B cell (primary cell): ENCODE data around the gene CEP112. TPM values are rescaled to one million over a fixed set of nuclear protein-coding genes. Genes with fewer than 3 reads are reported as not detected.

Experiments
- ATAC-seq: fragments of 200-7000 bp; cut with Tn5 transposase; one replicate; pipeline ENCODE4 v1.10.0; 2021; ENCODE audit warnings: low read depth, mild to moderate bottlenecking, moderate number of reproducible peaks, moderate library complexity
- CTCF ChIA-PET: fragments of 350-600 bp; sonication (Branson Sonifier 250); formaldehyde crosslinking; loops from one replicate; lab custom pipeline; 2021; ENCODE audit warnings: antibody characterized with exemption, inconsistent platforms; lab: Charles Lee
- POLR2A ChIA-PET: fragments of 350-600 bp; sonication (Branson Sonifier 250); formaldehyde crosslinking; loops from one replicate; lab custom pipeline; 2021; ENCODE audit warnings: antibody characterized with exemption; lab: Charles Lee
- DNase-seq: peaks from one replicate; pipeline ENCODE4 v3.0.0; 2013
- H2AFZ ChIP-seq: 2 replicates; pipeline ENCODE4 v1.6.1; 2012; ENCODE audit warnings: mild to moderate bottlenecking, low read depth, low read length; ENCODE audit not compliant: insufficient read depth, poor library complexity, severe bottlenecking
- H3K27ac ChIP-seq, 2 donors: 1 replicate in 1 of 2; 2 replicates in 1 of 2; pipeline ENCODE4 v1.5.1; 2012 to 2013; ENCODE audit warnings: low read length in 2 of 2, mild to moderate bottlenecking in 2 of 2, moderate library complexity in 1 of 2
- H3K27me3 ChIP-seq, 4 experiments: fragments of 200-600 bp in 1 of 4; sonication (generic) in 1 of 4; replicated peaks in 1 of 4; 1 replicate in 2 of 4; 2 replicates in 2 of 4; pipeline versions ENCODE4 v1.6.1 to v1.7.0; 2013 to 2016; ENCODE audit warnings: low read length in 3 of 4, mild to moderate bottlenecking in 2 of 4, mixed read lengths in 1 of 4, moderate library complexity in 1 of 4; ENCODE audit not compliant: insufficient read depth in 4 of 4, control insufficient read depth in 3 of 4; ENCODE audit errors: control extremely low read depth in 1 of 4
- H3K36me3 ChIP-seq, 2 experiments: replicated peaks in 1 of 2; 1 replicate in 1 of 2; 2 replicates in 1 of 2; pipeline versions ENCODE4 v1.6.1 to v1.7.1; 2013; ENCODE audit warnings: low read length in 1 of 2; ENCODE audit not compliant: insufficient read depth in 2 of 2, control insufficient read depth in 1 of 2; ENCODE audit errors: control extremely low read depth in 1 of 2, extremely low read depth in 1 of 2
- H3K4me1 ChIP-seq, 2 donors: fragments of 200-600 bp in 1 of 2; sonication (generic) in 1 of 2; 1 replicate in 1 of 2; 2 replicates in 1 of 2; pipeline versions ENCODE4 v1.5.1 to v1.6.1; 2013 to 2017; ENCODE audit warnings: low read length in 2 of 2; ENCODE audit not compliant: control insufficient read depth in 2 of 2, insufficient read depth in 2 of 2
- H3K4me2 ChIP-seq: replicated peaks from 2 replicates; pipeline ENCODE3; 2012; ENCODE audit warnings: mild to moderate bottlenecking, low read depth, low read length; ENCODE audit not compliant: poor library complexity, severe bottlenecking
- H3K4me3 ChIP-seq, 5 experiments: fragments of 200-600 bp in 1 of 5; sonication (generic) in 1 of 5; 1 replicate in 3 of 5; 2 replicates in 2 of 5; pipeline versions ENCODE4 v1.5.1 to v1.7.0; 2011 to 2016; ENCODE audit warnings: low read length in 4 of 5, mild to moderate bottlenecking in 4 of 5, low read depth in 2 of 5, control low read depth in 1 of 5, moderate library complexity in 1 of 5; ENCODE audit not compliant: insufficient read depth in 1 of 5; ENCODE audit errors: control extremely low read depth in 1 of 5, extremely low read depth in 1 of 5
- H3K79me2 ChIP-seq: fragments of 200-600 bp; sonication (generic); one replicate; pipeline ENCODE4 v1.6.0; 2016; ENCODE audit warnings: low read length; ENCODE audit not compliant: control insufficient read depth, insufficient read depth
- H3K9ac ChIP-seq: fragments of 200-600 bp; sonication (generic); 2 replicates; pipeline ENCODE4 v1.6.1; 2017; ENCODE audit warnings: mild to moderate bottlenecking, low read length, moderate library complexity
- H3K9me3 ChIP-seq, 3 donors: one replicate each; pipeline versions ENCODE4 v1.6.1 to v1.7.1; 2013; ENCODE audit warnings: low read length in 2 of 3; ENCODE audit not compliant: control insufficient read depth in 2 of 3, insufficient read depth in 1 of 3; ENCODE audit errors: control extremely low read depth in 1 of 3
- H4K20me1 ChIP-seq: 2 replicates; pipeline ENCODE4 v1.6.0; 2012; ENCODE audit warnings: mild to moderate bottlenecking, low read length; ENCODE audit not compliant: insufficient read depth, control insufficient read depth, poor library complexity, severe bottlenecking
- H3K27ac Mint-ChIP-seq: one replicate; pipeline ENCODE4 v1.8.0; 2021; ENCODE audit warnings: mixed read lengths
- H3K27me3 Mint-ChIP-seq: one replicate; pipeline ENCODE4 v1.8.0; 2021; ENCODE audit warnings: mixed read lengths
- H3K4me1 Mint-ChIP-seq: one replicate; pipeline ENCODE4 v1.8.0; 2021; ENCODE audit warnings: mixed read lengths
- H3K4me3 Mint-ChIP-seq: one replicate; pipeline ENCODE4 v1.8.0; 2021; ENCODE audit warnings: mixed read lengths
- H3K9me3 Mint-ChIP-seq: one replicate; pipeline ENCODE4 v1.8.0; 2022; ENCODE audit warnings: mixed read lengths; ENCODE audit not compliant: insufficient read depth
- CTCF ChIP-seq: fragments of 200-600 bp; IDR thresholded peaks from one replicate; pipeline ENCODE4 v1.8.0; 2022; ENCODE audit warnings: antibody characterized with exemption, mild to moderate bottlenecking
- EZH2 ChIP-seq: IDR thresholded peaks from 2 replicates; pipeline ENCODE4 v1.6.1; 2012; ENCODE audit warnings: borderline replicate concordance, low read depth, mild to moderate bottlenecking, moderate library complexity, low read length; ENCODE audit not compliant: insufficient read depth, poor library complexity, severe bottlenecking
- WGBS: methylation state at CpG from one replicate; pipeline ENCODE4 v1.1.5; 2013; ENCODE audit warnings: missing lambda C conversion rate; ENCODE audit not compliant: insufficient coverage; 5-methylcytosine and 5-hydroxymethylcytosine counted together
- intact Hi-C: fragments of 100-400 bp; cut with micrococcal nuclease; formaldehyde crosslinking; loops from one replicate; pipeline ENCODE4 v1.10.0; 2022
- polyA plus RNA-seq: library from polyadenylated mRNA; depleted of rRNA; stranded (reverse); fragments of >200 nt; gene quantifications from 2 replicates; pipeline ENCODE4 v1.2.3, GENCODE V29; 2012
- total RNA-seq, 2 donors: library from RNA; stranded (reverse); fragments of 120-200 nt in 1 of 2; gene quantifications; 1 replicate in 1 of 2; 2 replicates in 1 of 2; pipeline versions ENCODE4 v1.2.3 to v1.2.4, GENCODE V29; 2013 to 2022

CEP112 gene
- total and polyA plus RNA-seq, 2 donors (not counting 1 experiment from before 2014, with no cell fraction given) = 0.57 to 4.6 TPM

- DNase-seq (peak; percentile 2), ATAC-seq (no peak)
- 67% methylated on average over 3 of the region's 3 CpGs for WGBS
- Histone ChIP-seq H3K36me3 (no peaks in the 10 kb centered on the region), H3K9ac (no peak overlapping the region), H3K4me1 (no peaks in the 10 kb centered on the region), H3K27ac (no peak overlapping the region), H3K27me3 (no peaks in the 10 kb centered on the region), H3K4me3 (no peak overlapping the region), H3K4me2 (no peak overlapping the region), H4K20me1 (no peaks in the 10 kb centered on the region), H3K9me3 (peaks cover 8 to 14% (median 8%) of the 10 kb centered on the region in 3 donors), H2AFZ (no peak overlapping the region), H3K79me2 (no peaks in the 10 kb centered on the region)
- Mint-ChIP-seq H3K27me3 (no peaks in the 10 kb centered on the region), H3K27ac (no peak overlapping the region), H3K4me3 (no peak overlapping the region), H3K4me1 (no peaks in the 10 kb centered on the region), H3K9me3 (peaks cover 16% of the 10 kb centered on the region)
- POLR2A ChIA-PET = no interaction called here
- CTCF ChIA-PET = no interaction called here
- no peak for TF ChIP-seq CTCF
- intact Hi-C loops = no loop called here
Measured at GRCh38 chr17:66021757-66022156, 170.2 kb downstream of the CEP112 start.

- Histone ChIP-seq H3K4me1 (no peaks in the 10 kb centered on the region), H3K79me2 (no peaks in the 10 kb centered on the region), H2AFZ (no peak overlapping the region), H3K9me3 (peaks cover 7 to 12% (median 7%) of the 10 kb centered on the region in 3 donors), H3K27me3 (no peaks in the 10 kb centered on the region), H3K4me3 (no peak overlapping the region), H4K20me1 (no peaks in the 10 kb centered on the region), H3K36me3 (no peaks in the 10 kb centered on the region), H3K4me2 (no peak overlapping the region), H3K9ac (no peak overlapping the region), H3K27ac (no peak overlapping the region)
- no peak overlapping the region for H3K27ac Mint-ChIP-seq
- no peaks in the 10 kb centered on the region for H3K4me1 Mint-ChIP-seq
- ATAC-seq (no peak), DNase-seq (no peak)
- intact Hi-C loops = no loop called here
- POLR2A ChIA-PET = no interaction called here
- TF ChIP-seq EZH2 (no peak), CTCF (no peak)
- CTCF ChIA-PET = no interaction called here
- no peak overlapping the region for H3K4me3 Mint-ChIP-seq
- WGBS = no CpG with 5 or more reads among the region's 2 CpGs
- H3K27me3 Mint-ChIP-seq = peaks cover 11% of the 10 kb centered on the region
- H3K9me3 Mint-ChIP-seq = peaks cover 7% of the 10 kb centered on the region
Measured at GRCh38 chr17:66018786-66019185, 173.1 kb downstream of the CEP112 start.
